DMS53 (cell line): Measurements from ENCODE around the gene CST1.
"Not testable (repeated sequence)": the region's sequence is repeated elsewhere in the genome, so short reads cannot be mapped to it uniquely, and the experiment has no call there.

ENCODE experiments used
- DNase-seq: peaks from one replicate; lab custom pipeline; 2025; lab: John Stamatoyannopoulos, UW

CST1 gene

DNA sequence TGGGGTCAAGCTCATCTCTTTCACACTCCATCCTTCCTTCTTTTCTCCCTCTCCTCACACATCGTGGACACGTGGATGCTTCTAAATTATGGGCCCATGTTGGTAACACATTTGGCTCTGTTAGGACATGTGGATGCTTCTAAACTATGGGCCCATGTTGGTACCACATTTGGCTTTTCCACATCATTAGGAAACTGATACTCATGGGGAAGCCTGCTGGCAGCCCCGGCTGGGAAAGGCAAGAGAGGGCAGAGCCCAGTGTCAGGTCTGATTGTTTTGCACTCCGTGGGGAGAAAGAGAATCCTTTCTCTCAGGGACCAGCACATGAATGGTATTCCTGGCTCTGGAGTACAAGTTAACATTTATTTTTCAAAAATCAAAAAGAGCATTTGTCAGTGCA lies 4.0 kb upstream of the CST1 start:
- no peak for DNase-seq

DNA sequence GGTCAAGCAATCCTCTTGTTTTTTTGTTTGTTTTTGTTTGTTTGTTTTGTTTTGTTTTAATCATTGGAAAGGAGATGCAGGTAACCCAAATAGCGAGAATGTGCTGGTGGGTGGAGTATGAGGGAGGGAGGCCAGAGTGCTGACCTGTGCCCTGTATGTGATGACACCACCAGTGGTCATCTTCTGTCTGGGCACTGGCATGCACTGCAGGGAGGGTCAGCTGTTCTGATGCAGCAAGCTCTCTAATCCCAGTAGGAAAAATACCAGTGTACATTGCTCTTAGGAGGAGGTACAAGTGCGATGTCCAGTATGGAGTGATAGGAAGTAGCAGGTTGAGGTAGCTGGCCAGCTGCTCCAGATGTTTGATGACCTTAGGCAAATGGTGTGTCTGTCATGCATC lies 2.9 kb upstream of the CST1 start:
- DNase-seq: no peak

DNA sequence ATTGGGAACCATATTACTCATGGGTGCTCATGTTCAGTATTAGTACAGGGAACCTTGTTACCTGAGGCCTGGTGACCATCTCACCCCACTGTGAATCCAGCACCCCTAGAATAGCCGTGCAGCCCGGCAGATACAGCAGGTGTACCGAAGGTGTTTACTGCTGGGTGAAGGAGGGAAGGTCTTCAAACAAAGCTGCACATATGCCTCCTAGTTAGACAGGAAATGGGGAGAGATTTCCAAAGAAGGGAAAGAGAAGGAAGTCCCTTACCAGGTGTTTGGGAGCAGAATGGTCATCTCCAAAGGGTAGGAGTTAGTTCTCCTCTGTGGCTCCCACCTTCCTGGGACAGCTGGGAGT lies 2.4 kb upstream of the CST1 start:
- DNase-seq: no peak

DNA sequence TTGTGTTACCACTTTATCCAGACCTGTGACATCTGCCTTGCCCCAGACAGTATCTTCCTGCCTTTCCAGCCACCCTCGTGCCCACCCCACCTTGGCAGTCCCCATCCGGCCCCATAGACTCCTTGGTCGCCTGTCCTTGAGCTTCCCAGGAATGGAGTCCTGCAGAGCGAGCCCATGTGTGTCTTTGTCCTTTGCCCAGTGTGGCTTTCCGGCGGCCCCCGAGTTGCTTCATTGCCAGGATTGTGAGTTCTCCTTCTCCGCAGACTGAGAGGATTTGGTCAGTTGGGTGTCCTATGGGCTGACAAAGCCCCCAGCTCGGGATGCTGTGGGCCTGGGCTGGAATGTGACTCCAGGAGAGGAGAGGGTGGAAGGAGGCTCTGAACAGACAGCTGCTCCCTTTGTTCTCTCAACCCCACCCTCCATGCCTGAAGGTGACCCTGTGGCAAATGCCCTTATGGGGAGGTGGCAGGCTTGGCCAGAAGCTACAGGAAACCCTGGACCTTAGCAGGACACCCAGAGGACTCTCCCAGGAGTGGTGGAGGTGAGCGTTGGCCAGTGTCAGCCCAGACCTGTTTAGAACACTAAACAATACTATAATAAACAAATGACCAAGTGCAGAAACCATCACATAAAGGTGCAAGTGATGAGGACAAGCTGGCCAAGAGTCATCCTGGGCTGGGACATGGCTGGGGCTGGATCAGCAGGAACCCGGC lies 1.9 kb upstream of the CST1 start:
- DNase-seq: no peak

DNA sequence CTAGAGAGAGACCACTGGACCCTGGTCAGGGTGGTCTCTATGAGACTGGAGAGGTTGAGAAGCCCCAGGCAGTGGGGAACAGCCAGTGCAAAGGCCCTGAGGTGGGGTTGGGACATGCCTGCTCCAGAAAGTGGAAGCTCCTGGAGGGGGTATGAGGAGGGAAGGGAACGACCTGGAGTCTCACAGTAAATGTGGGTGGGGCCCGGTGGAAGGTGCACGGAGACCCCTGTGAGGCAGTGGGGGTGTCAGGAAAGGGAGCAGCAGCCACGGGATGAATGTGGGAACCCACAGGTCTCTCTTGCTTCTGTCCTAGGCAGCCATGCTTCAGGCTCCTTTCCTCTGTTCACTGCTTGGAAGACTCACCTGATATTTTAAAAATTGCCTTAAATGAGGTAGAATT lies 1.3 kb upstream of the CST1 start:
- no peak for DNase-seq

DNA sequence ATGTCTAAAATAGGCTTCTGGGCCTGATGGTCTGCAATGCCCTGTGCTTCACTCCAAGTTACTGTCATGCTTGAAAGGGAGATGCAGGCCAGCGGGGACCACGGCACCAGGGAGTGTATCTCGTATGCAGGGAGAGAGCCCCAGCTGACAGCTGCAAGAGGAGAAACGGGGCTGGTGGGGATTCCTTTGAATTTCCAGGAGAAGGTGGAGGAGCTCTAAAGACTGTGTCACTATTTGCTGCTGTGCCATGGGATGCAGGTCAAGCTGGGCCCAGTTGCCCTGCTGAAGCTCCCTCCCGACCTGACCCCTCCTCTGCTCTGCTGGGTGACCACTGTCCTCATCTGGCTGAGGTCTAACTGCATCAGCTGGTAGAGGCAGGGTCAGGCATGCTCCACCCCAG lies 989 bp downstream of the CST1 start:
- DNase-seq: no peak

DNA sequence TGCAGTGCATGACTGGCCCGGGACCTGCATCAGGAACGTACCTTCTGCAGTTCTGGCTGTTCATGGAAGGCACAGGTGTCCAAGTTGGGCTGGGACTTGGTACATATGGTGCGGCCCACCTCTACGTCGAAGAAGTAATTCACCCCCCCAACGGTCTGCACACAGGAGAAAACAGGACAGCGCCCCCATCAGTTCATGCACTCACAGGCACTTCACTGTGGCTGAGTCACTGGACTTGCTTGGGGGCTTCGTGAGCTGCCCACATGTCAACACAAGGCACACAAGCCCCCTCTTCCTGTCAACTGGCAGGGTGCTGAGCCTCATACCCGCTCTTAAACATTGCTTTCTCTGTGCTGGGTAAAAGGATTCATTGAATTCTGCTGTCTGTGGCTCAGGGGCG lies 1.8 kb downstream of the CST1 start:
- not testable (repeated sequence) for DNase-seq

DNA sequence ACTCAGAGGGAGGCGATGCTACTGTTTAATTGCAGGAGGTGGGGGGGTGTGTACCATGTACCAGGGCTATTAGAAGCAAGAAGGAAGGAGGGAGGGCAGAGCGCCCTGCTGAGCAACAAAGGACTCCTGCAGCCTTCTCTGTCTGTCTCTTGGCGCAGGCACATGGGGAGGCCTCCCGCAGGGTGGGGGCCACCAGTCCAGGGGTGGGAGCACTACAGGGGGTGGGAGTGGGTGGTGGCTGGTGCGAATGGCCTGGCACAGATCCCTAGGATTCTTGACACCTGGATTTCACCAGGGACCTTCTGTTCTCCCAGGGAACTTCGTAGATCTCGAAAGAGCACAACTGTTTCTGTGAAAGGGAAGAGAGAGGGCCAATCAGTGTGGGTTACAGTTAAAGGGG lies 3.2 kb downstream of the CST1 start:
- not testable (repeated sequence) for DNase-seq

DNA sequence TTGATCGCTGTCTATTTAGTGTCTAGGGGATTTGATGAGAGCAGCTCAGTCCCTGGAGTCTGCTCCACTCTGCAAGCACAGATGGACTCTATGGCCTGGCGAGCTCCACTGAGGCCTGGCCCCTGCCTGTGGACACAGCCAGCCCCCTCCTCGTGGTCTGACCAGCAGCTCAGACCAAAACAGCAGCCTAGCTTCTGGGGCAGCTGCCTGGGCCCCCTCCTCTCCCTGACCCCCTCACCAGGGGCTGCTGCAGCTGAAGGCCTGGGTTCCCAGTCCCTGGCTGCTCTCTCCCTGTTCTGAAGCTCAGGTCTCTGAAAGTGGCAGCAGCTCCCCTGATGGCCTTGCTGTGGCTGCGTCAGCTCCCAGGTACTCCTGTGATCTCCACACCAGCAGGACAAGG lies 3.6 kb downstream of the CST1 start:
- DNase-seq: not testable (repeated sequence)

DNA sequence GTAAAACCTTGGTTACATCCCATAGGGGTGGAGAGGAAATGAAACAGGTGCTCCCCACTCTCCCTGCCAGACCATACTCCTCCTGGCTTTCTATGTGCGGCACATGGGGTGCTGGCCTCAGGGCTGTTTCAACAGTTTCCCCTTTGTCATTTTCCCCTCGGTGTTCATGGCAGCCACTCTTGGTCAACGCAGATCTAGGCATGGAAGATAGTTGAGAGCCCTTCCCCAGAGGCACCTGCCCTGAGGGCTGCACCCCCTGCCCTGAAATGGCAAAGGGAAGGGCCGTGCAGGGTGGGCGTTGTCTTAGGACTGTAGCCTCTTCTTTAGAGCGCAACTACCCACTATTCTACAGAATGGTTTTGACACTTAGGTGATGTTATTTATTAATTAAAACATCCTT lies 4.4 kb downstream of the CST1 start:
- DNase-seq: no peak

DNA sequence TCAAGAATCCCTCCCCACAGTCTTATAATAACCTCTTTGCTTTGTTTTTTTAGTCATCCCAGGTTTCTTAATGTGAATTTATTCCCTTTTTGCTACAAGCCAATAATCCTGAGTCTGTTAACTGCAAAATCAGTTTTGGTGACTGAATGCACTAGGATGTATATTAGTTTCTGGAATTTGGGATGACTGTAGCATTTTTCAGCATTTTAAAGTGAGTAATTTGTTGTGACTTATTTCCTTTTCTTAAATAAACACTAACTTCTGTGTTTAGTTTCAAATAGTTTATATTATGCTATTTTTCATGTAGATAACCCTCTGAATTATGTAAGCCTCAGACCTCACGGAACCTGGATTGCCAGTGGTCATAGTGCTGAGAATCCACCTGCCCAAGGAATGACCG lies 5.5 kb downstream of the CST1 start:
- no peak for DNase-seq

DNA sequence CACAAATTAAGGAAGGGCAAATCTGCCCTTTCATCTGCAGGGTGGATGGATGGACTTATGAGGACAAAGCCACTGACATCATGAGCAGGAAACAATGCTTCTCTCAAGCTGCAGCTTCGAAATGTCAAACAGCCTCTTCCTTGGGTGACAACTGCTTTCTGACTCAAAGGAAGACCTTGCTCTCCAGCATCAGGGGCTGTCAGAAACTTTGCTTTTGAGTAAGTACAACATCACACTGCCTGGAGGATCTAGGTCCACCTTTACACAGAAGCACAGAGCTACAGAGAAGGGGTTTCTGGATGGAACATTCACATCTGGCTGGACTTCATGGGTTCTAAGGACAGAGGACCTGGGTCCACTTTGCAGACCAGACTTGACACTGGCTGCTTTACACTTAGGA lies 5.9 kb downstream of the CST1 start:
- DNase-seq: no peak

DNA sequence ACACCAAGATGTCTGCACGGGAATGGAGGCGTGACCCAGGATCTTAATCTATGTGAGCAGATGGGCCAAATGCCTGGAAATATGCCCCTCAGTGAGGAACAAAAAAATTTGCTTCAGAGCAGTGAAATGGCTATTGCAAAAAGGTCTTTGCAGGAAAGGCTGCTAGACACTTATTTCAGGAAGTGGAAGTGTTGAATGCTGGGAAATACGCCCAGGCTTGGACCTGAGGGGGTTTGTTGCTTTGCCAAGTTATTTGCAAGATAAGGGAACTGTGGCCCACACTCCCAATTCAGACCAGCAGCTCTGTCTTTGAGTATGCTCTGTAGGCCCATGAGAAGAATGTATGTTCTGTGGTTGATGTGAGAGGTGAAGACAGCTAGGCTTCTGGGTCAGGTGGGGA lies 15.3 kb downstream of the CST1 start:
- not testable (repeated sequence) for DNase-seq

DNA sequence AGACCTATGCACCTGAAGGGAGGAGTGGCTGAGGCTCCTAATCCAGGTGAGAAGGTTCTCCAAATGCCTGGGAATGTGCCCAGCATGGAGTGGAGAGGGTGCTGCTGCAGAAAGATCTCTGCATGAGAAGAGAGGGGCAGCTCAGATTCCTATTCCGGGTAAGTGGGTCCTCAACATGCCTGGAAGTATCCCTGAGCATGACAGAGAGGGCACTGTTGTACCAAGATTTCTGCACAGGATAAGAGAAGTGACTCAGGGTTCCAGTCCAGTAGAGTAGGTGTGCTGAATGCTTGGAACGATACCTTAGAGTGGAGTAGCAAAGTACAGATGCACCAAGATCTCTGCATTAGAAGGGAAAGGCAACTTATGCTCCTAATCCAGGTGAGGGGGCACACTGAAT lies 15.8 kb downstream of the CST1 start:
- DNase-seq: not testable (repeated sequence)

DNA sequence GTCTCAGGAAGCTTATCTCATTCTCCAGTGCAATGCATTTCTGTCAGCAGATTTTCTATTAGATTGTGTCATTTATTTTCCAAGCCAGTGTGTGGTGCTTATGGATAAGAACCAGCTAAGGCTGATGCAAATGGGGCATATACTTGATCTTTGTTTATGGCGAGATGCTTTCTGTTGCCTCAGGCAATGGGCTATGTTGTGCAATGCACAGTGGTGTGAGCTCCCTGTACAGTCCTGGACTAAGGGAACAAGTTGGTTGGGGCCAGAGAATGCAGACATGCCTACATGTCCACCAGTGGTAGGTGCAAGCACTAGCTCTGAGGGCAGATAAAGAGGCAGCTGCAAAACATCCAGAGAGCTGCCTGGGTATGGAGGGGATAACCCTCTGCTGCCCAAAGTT lies 16.3 kb downstream of the CST1 start:
- not testable (repeated sequence) for DNase-seq

DNA sequence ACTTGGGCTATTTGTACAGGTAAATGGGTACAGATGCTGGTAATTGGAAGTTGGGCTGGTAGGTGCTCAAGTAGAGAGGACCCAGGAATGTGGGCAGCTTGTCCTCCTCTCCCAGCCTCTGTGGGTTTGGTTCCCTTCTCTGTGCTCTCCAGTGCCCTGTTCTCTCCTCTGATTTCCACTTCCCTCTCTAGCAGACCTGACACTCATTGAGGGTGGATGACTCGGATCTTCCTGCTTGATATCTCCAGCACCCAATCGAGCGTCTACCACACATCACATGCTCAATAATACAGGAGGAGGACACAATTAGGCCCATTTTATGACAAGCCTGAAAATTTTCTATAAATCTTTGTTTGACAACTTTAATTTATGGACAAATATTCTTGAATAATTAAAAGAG lies 23.7 kb downstream of the CST1 start:
- no peak for DNase-seq

DNA sequence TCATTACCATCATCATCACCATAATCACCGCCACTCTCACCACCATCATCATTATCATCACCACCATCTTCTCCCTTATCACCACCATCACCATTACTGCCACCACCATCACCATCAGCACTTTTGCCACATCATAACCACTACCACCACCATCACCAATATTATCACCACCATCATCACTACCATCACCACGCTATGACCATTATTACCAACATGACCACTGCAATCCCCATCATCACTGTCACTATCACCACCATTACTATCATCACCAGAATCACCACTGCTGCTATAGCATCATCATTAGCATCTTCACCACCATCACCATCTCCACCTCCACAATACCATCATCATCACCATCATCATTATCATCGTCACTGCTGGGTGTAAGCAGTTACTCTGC lies 25.6 kb downstream of the CST1 start:
- DNase-seq: no peak

DNA sequence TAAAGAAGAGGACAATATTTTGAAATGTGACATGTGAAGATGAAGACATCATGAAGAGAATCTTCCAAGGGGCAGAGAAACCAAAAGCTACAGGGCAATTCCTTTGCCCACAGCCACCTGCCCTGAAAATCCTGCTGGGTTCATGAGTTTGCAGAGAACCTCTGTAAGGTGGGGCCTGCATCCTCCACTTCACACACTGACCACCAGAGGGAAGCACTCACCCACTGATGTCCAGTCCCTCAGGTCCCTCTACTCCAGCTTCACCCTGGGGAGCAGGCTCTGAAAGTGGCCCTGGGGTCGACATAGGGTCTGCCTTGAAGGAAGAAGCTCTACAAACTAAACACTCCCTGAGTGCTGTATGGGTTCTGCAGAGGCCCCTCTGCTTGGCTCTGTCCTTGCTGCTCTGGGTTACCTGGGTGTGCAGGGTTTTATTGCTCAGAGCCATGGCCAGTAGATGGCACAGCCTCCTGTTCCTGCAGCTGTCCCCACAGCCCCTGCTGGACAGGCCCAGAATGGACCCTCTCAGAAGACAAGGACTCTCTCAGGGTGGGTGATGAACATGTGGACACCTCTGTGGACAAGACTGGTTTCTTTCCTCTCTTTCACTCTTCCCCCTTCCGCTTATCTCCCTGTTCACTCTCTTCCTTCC lies 27.0 kb downstream of the CST1 start:
- peak; percentile 53 for DNase-seq

DNA sequence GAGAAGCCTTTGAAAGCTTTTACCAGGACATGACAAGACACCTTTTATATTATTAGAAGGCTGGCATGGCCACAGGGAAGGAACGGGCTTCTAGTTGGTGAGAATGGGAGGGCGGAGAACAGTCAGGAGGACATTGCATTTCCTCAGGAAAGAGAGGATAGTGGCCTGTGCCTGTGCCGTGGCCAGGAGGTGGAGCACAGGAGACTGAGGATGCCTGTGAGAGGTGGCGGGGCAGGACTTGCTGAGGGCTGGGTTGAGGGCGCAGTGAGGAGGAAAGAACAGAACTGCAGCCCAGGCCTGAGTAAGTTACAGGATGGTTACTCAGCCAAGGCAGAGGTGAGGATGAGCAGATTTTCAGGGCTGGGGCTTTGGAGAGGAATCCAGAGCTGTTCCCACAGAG lies 27.9 kb downstream of the CST1 start:
- DNase-seq: not testable (repeated sequence)

DNA sequence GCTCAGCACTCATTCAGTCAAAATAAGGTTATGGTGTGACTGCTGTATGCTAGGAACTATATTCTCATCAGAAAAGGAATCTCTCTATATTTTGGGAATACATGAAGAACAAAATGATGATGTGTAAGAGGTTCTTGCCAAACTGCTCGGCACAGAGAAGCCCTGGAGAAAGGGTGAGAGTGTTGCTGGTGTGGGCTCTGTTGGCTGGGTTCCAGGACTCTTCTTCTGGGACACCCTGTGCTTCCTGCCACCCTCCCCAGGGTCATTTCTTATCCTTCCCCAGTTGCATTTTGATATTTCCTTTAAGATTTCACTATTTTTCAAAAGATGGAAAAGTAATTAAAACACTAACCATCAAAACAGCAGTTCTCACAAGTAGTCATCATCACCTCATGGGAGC lies 28.8 kb downstream of the CST1 start:
- no peak for DNase-seq

DNA sequence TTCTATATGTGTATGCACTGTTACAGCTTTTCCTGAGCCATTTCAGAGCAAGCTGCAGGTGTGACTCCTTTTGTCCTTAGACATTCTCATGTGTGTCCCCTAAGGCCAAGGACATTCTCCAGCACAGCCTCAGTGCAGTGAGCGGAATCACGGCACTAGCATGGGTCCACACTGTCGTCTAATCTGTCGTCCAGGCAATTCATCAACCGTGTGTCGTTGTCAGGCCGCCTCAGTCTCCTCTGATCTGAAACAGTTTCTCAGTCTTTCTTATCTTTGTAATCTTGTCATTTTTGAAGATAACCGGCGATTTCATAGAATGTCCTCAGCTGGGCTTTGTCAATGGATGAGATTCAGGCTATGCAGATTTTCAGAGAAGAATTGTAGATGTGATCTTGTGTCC lies 31.4 kb downstream of the CST1 start:
- not testable (repeated sequence) for DNase-seq

DNA sequence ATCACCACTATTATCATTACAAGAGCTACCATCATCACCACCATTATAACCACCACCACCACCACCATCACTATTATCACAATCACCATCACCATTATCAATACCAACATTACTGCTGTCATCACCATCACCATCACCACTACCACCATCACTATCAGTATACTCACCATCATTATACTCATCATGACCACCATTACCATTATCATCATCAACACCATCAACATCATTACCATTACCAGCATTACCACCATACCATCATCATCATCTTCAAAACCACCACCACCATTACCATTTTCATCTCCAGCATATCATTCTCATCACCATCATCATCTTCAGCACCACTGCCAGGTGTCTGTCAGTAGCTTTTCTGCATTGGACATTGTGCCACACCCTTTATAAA lies 39.0 kb downstream of the CST1 start:
- DNase-seq: not testable (repeated sequence)

DNA sequence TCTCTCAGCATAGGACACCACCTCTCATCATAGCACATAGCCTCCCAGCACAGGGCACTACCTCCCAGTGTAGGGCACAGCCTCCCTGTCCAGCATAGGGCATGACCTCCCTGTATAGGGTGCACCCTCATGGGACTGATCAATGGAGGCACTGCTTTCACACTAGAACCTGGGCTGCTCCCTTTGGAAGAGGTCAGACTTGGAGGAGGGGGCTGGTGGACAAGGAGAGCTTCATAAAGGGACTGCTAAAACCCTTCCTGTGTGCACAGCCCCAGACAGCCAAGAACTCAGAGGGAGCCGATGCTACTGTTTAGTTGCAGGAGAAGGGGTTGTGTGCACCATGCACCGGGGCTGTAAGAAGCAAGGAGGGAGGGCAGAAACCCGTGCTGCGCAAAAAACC lies 40.0 kb downstream of the CST1 start:
- DNase-seq: no peak

DNA sequence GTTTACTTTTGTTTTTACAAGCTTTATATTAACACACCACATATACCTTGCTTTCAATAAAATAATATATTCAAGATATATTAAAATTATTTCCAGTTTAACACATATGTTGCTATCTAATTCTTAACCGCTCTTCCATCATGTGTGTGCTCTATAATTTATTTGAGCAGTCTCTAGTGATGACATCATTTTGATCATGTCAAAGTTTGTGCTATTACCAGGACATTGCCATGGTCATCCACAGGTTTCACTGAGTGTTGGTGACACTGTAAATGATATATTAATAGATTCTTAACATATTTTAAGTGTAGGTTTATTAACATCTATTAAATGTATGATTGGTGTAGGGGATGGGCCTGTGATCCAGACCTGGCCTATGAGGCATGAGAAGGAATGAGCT lies 44.8 kb downstream of the CST1 start:
- DNase-seq: no peak
